Measurements from ENCODE around the gene BAG1.
A peak's percentile ranks its signal among the peaks of the same experiment; 100 is the strongest.

BAG1 gene

DNA sequence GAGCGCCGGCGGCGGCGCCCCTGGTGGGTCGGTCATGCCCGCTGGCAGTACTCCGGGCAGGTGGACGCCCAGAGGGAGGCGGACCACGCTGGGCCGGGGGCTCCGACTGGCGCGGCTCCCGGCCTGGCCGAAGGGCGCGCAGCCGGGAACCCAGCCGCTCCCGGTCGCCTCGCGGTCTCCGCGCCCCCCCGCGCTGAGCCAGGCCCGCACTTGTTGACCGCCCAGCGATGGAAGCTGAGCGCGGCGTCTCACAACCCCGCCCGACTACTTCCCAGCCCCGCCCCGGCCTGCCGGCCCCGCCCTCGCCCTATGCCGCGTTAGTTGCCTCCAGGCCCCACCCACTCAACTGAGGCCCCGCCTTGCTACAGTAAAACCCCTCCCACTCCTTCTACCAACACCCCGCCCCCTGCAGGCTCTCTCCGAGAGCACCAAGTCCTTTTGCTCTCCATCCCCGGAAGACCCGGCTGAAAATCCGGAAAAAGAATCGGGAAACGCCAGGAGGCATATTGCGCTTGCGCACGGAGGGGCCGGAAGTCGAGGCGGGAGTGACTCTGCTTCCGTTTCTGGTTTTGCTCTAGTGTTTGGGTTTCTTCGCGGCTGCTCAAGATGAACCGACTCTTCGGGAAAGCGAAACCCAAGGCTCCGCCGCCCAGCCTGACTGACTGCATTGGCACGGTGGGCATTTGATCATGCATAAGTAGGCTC lies at the start of gene BAG1, which contains the start of gene CHMP5:
BAG1 (minus strand) TSS at position 236 of the 705 bp plus-strand sequence.
CHMP5 (plus strand) TSS at position 577 of the 705 bp plus-strand sequence; CDS start at position 607, 30 bp downstream.
- peak; percentile 100 for DNase-seq

GRCh38 chr9:33311953-33312352 lies 47.4 kb upstream of the BAG1 start:
- DNase-seq = peak; percentile 58

DNA sequence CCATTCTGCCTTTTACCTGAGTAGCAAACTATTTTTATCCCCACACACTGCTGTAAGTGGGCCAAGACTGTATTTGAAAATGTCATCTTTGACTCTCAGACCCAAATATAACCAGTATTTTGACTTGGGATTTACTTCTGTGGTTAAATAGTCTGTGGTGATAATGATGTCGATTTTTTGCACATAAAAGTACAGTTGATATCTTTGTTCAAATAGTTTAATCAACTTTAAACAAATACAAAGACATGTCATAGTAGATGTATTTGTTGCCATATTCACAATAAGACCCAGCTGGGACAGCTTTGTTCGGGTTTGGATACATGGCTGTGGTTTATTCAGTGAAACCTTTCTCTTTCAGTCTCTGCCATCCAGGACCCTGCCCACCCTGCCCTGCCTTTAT lies 46.2 kb upstream of the BAG1 start:
- DNase-seq = no peak

GRCh38 chr9:33309903-33310302 lies 45.4 kb upstream of the BAG1 start:
- no peak for DNase-seq

GRCh38 chr9:33307067-33307466 lies 42.6 kb upstream of the BAG1 start:
- DNase-seq = no peak

DNA sequence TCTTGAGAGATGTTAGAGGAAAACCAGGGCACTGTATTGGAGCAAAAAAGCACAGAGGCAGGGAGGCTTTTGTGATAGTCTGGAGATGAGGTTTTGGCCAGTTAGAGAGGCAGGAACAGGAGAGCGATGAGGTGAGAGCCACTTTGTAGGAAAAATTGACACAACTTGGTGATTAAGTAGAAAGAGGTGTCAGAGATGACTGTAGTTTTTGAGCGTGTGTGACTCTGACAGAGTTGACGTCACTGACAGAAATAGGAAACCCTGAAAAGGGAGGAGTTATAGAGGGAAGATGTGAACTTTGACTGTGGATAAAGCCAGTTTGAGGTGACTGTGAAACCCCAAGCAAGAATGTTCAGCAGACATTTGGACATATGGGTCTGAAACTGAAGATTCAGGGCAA lies 41.5 kb upstream of the BAG1 start:
- peak; percentile 83 for DNase-seq

DNA sequence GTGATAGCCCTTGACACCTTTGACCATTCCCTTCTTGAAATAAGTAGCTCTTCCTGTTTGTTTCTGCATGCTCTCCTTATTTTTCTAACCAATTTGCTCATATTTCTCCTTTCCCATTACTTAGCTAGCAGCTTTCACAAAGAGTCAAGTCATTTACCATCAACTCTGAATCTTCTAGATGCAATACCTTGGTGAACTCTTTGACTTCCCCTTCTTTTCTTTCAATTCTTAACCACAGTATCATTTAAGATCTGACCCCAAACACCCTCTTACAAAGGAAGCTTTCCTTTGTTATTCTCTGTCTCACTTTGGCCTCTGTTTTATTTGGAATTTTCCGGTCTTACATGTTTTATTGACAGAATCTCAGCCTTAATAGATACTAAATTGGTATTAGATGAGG lies 39.9 kb upstream of the BAG1 start:
- no peak for DNase-seq

DNA sequence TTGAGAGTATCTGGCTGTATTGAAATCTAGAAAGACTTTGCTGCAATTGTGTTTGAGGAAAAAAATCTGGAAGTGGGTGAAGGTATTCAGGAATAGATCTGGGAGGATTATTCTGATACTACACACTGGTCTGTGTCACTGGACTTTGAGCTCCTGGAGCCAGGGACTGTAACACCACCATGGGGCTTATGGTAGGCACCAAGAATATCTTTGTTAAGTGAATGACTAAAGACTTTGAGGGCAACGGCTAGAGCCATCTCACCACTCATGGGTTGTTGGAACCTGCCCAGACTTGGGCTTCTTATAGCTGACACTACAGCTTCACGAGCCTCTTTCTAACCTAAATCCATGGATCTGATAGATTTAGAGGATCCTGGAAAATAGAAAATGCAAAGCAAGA lies 36.0 kb upstream of the BAG1 start:
- DNase-seq = no peak

- DNase-seq = no peak
Measured at GRCh38 chr9:33297432-33297831, 32.9 kb upstream of the BAG1 start.

DNA sequence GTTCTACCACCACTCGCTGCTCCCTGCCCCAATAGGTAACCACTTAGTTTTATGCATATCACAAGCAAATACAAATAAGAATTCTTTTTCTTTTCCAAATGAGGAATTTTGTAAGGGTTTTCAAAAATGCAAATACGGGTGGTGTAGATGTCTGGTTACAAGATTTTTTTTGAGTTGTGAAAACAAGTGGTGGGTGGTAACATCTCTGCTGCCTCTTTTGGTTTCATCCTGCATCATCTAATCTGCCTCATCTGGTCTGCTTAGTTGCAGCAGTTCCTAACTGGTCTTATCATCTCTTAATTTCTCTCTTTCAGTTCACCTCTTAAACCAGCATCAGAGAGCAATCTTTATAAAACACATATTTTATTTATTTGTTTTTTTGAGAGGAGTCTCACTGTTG lies 31.1 kb upstream of the BAG1 start:
- DNase-seq = peak; percentile 60

DNA sequence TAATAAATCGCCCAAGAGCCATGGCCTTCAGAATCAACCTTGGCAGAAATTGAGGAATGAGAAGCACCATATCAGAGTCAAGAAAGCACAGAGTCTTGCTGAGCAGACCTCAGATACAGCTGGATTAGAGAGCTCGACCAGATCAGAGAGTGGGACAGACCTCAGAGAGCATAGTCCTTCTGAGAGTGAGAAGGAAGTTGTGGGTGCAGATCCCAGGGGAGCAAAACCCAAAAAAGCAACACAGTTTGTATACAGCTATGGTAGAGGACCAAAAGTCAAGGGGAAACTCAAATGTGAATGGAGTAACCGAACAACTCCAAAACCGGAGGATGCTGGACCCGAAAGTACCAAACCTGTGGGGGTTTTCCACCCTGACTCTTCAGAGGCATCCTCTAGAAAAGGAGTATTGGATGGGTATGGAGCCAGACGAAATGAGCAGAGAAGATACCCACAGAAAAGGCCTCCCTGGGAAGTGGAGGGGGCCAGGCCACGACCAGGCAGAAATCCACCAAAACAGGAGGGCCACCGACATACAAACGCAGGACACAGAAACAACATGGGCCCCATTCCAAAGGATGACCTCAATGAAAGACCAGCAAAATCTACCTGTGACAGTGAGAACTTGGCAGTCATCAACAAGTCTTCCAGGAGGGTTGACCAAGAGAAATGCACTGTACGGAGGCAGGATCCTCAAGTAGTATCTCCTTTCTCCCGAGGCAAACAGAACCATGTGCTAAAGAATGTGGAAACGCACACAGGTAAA lies 30.3 kb upstream of the BAG1 start:
- DNase-seq = no peak

GRCh38 chr9:33293782-33294181 lies 29.3 kb upstream of the BAG1 start:
- DNase-seq = no peak

DNA sequence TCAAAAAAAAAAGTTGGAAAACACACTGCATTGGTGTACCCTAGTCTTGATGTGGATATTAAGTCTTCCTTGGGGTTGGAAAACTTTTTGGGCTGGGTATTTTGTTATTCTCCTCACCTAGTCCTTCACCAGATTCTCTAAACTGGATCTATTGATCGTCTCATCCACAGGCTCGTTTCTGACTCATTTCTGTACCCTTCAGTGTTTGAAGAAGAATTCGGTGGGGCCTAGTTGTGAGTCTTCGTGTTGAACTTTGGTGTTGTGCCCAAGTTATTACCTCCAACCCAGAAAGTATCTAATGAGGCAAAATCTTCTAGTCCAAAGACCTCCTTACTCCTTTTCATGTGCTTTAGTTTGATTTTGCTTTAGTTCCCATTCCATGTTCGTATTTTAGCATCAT lies 27.4 kb upstream of the BAG1 start:
- DNase-seq = peak; percentile 43

DNA sequence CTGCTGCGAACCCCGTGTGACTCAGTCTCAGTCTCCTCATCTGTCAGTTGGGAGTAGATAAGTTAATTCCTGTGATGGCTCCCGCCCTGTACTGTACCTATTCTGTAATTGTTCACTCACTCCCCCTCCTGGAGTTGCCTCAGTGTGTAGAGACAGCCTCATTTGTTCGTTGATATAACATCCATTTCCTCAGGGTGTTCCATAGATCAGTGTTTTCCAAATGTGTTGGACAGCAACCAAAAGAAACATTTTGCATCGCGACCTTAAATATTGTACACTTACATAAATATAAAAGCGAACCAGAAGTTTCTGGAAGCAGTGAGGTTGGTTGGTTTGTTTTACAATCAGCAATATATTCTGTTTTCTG lies 26.5 kb upstream of the BAG1 start:
- no peak for DNase-seq

DNA sequence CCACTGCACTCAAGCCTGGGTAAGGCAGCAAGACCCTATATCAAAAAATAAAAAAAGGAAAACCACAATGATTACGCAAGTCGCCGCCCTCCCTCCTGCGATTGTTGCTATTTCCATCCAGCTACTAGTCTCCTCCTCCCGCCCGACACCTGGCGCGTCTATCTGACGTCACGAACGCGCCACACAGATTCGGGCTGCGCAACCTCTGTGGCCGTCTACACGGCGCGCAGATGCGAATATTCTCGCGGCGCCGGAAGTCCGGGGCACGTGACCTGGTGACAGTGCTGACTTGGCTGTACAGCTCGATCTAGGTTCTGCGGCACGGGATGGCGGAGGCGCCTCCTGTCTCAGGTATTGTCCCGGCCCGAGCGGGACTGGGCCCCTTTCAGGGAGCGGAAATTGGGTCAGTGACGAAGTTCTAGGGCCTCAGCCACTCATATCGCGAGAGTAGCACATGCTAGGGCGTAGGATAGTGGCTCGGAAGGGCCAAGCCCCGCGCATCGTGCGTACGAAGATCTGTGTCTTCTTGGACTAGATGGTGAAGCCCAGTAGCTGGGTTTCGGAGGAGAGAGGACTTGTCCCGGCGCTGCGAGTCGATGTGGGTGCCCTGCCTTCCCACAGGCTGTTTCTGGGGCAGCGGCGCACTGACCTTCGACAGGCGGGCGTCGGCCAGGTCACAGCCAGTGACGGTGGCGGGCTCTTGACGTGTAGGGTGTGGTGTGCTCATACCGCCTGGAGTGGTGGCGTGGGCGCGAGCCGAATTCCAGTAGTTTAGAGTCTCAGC lies 25.9 kb upstream of the BAG1 start, which contains the start of gene NFX1:
NFX1 (plus strand) TSS at position 270 of the 784 bp plus-strand sequence; CDS start at position 327, 57 bp downstream.
- DNase-seq = peak; percentile 99

DNA sequence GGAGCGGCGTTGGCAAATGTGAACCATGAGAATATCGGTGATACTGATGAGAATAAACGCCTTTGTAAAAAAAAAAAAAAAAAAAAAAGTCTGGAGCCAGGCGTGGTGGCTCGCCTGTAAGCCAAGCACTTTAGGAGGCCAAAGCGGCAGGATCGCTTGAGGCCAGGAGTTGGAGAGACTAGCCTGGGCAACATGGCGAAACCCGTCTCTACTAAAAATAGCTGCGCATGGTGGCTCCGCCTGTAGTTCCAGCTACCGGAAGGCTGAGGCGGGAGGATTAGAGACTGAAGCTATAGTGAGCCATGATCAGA lies 25.4 kb upstream of the BAG1 start:
- no peak for DNase-seq

DNA sequence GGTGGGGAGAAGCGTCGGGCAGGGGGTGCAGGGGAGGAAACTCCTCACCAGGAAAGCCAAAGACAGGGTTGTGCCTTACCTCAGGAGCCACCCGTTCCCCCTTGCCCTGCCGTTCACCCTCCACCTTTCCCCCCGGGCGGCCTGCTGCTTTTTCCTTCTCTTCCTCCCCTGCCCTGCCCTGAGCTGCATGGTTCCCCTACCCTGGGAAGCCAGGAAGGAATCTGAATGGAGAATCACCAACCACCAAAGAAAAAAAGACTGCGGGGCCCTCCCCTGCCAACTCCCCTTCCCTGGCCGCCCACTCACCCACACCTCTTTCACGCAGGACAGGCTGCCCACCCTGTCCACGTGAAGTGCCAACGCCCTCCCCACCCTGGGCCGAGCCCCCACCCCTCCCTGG lies 25.0 kb upstream of the BAG1 start:
- DNase-seq = no peak

- no peak for DNase-seq
Measured at GRCh38 chr9:33288828-33289483, 24.4 kb upstream of the BAG1 start.

GRCh38 chr9:33288235-33288634 lies 23.7 kb upstream of the BAG1 start:
- DNase-seq = no peak

DNA sequence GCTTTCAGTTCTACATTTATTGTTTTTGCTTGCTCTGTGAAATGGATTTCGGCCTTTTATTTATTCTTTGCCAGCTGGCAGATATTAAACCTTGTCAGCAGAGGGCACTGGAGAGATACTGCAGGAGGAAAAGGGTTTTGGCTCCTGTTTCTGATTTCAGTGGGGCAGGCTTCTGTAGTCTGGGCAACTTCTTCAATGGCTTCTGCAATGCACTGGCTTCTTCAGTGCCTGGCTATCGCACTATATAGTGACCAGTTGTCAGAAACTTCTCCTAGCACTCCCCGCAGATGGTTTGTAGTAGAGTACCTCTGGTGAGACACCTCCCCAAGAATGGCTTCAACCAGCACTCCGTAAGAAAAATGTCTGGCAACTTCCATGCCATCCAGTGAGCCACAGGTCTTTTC lies 22.6 kb upstream of the BAG1 start:
- peak; percentile 76 for DNase-seq

DNA sequence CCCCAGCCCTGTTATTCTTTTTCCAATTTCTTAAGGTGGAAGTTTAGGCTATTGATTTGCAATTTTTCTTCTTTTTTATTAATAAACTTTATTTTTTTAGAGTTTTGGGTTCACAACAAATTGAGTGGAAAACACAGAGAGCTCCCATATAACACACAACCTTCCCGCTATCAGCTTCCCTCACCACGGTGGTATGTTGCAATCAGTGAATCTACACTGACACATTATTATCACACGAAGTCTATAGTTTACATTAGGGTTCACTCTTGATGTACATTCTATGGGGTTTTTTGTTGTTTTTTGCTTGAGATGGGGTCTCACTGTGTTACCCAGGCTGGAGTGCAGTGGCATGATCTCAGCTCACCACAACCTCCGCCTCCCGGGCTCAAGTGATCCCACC lies 21.0 kb upstream of the BAG1 start:
- no peak for DNase-seq

- no peak for DNase-seq
Measured at GRCh38 chr9:33277484-33277883, 13.0 kb upstream of the BAG1 start.

DNA sequence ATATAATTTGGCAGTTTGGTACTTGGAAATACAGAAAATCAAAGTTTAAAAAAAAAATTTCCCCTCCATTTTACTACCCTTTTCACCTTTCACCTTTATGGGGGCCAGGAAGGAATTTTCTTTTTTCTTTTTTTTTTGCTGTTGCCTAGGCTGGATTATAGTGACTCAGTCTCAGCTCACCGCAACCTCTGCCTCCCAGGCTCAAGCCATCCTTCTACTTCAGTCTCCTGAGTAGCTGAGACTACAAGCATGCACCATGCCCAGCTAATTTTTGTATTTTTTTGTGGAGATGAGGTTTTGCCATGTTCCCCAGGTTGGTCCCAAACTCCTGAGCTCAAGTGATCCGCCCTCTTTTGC lies 9.4 kb upstream of the BAG1 start:
- no peak for DNase-seq
